ENCODE results near the gene SPOP.

DNA sequence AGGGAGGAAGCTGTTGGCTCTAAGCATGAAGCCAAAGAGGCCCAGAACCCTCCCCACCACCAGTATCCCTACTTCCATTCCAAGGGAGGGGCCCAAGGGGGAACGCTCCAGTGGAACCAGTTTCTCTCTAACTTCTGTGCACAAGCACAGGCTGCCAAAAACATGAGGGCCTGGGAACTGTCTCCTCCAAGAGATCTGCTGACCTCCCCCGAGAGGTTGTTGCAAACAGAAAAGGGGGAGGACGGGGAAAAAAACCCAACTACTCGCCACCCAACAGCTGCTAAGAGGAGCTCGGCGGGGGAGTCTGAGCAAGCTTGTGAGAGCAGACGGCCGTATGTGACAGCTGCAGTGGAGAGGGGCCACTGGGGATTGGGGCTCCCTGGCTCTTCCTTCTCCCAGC lies 45.5 kb upstream of the SPOP start:
- TF ChIP-seq SIN3A (IDR thresholded peaks at IDR 0.05; ENCODE audit: borderline replicate concordance, insufficient read depth, low read length), result no peak
- TF ChIP-seq POLR2AphosphoS5 (IDR thresholded peaks at IDR 0.05; ENCODE audit: low read depth, low read length), result no peak
